HUES48 (cell line): ENCODE measurements around the gene MATCAP1.
A peak's percentile ranks its signal among the peaks of the same experiment; 100 is the strongest.

Experiments used
- H3K27ac ChIP-seq: one replicate; pipeline ENCODE4 v1.7.0; 2013; ENCODE audit warnings: low read depth, low read length, inconsistent platforms
- H3K27me3 ChIP-seq: 2 replicates; pipeline ENCODE4 v1.6.1; 2013; ENCODE audit warnings: mild to moderate bottlenecking, low read length; ENCODE audit not compliant: control insufficient read depth, insufficient read depth
- H3K36me3 ChIP-seq: 2 replicates; pipeline ENCODE4 v1.6.1; 2013; ENCODE audit warnings: low read length; ENCODE audit not compliant: control insufficient read depth, insufficient read depth
- H3K4me1 ChIP-seq: 2 replicates; pipeline ENCODE4 v1.6.1; 2013; ENCODE audit warnings: mild to moderate bottlenecking, low read length; ENCODE audit not compliant: control insufficient read depth, insufficient read depth
- H3K4me3 ChIP-seq: 2 replicates; pipeline ENCODE4 v1.5.1; 2013; ENCODE audit warnings: mild to moderate bottlenecking, low read depth, low read length
- H3K9ac ChIP-seq: 2 replicates; pipeline ENCODE4 v1.6.1; 2013; ENCODE audit warnings: mild to moderate bottlenecking, low read depth, low read length, moderate library complexity
- H3K9me3 ChIP-seq: 2 replicates; pipeline ENCODE4 v1.6.1; 2013; ENCODE audit warnings: low read length; ENCODE audit not compliant: control insufficient read depth, insufficient read depth

The MATCAP1 gene

GRCh38 chr16:67188798-67189197 lies 5.0 kb upstream of the MATCAP1 start:
- H3K27me3 ChIP-seq: peaks cover 28% of the 10 kb centered on the region
- H3K27ac ChIP-seq: no peak overlapping the region
- H3K4me3 ChIP-seq: no peak overlapping the region
- H3K36me3 ChIP-seq: peaks cover 8% of the 10 kb centered on the region; the same call in 1 of the 2 replicates
- H3K4me1 ChIP-seq: 0 out of 2 replicates have a peak, but pooled peaks cover 11% of the 10 kb centered on the region
- no peak overlapping the region for H3K9ac ChIP-seq
- H3K9me3 ChIP-seq: no peaks in the 10 kb centered on the region

DNA sequence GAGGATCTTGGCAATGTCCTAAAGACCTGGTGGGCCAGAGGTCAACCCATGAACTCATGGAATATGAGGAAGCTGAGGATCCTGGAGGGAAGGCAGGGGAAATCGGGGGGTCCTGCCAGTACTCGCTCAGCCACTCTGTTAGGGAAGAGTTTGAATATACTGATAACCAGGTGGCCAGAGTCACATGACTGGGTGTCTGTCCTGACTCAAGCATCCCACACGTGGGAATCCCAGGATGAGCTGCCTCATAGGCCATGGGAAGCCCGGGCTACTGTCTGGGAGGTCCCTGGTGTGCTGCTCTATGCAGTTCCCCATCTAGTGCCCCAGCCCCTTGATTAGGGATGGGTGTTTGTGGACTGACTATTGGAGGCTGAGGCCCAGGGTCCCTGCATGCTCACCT lies 4.6 kb upstream of the MATCAP1 start:
- Histone ChIP-seq H3K4me3 (no peak overlapping the region), H3K9ac (no peak overlapping the region), H3K27me3 (peaks cover 28% of the 10 kb centered on the region), H3K27ac (no peak overlapping the region), H3K36me3 (peaks cover 4% of the 10 kb centered on the region; the same call in 1 of the 2 replicates), H3K9me3 (no peaks in the 10 kb centered on the region), H3K4me1 (0 out of 2 replicates have a peak, but pooled peaks cover 11% of the 10 kb centered on the region)

DNA sequence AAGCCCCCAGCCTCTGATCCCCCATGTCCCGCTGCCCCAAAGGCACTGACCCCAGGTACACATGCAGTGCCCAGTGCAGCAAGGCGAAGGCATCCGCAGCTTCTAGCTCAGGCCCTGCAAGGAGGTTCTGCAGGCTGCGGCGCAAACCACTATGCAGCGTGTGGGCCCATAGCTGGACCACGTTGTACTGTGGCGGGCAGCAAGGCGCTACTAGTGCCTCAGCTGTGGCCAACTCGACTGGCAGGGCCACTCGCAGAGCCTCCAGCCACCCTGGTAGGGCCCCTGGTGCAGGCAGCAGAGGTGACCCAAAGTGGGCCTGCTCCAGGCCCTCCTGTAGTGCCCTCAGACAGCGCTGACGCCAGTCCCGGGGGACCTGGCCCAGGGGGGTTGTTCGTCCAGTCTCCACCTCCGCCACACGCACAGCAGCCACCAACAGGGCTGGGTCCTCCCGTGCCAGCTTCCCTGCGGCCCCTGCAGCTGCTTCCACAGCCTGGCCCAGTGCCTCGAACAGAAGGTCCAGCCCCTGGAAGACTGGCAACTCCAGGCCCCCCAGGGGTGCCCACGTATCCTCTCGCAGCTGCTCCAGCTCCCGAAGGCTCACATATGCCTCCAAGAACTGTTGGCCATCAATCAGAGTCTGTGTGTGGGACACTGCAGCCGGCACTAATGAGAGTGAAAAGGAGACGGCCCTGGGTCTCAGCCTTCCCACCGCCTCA lies 3.6 kb upstream of the MATCAP1 start:
- Histone ChIP-seq H3K9me3 (no peaks in the 10 kb centered on the region), H3K4me3 (no peak overlapping the region), H3K9ac (no peak overlapping the region), H3K27ac (no peak overlapping the region), H3K27me3 (peaks cover 28% of the 10 kb centered on the region), H3K4me1 (0 out of 2 replicates have a peak, but pooled peaks cover 4% of the 10 kb centered on the region), H3K36me3 (no peaks in the 10 kb centered on the region)

DNA sequence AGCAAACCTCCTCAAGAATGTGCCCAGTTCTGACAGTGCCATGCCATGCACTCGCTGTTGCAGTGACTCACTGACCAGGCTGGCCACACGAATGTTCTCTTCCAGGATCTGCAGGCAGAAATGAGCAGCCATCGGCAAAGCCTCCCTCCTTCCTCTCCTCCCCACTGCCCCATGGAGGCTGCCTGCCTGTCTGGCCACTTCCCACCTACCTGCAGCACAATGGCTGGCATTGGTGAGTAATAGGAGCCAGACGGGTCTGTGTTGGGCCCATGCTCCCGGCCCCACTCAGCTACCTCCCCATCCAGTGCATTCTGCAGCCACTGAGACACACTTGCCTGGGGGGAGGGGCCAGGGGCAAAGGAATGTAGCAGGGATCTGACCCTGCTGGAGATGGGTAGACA lies 2.8 kb upstream of the MATCAP1 start:
- Histone ChIP-seq H3K4me1 (0 out of 2 replicates have a peak, but pooled peaks cover 4% of the 10 kb centered on the region), H3K27ac (no peak overlapping the region), H3K36me3 (no peaks in the 10 kb centered on the region), H3K9me3 (no peaks in the 10 kb centered on the region), H3K9ac (no peak overlapping the region), H3K4me3 (no peak overlapping the region), H3K27me3 (peaks cover 28% of the 10 kb centered on the region)

- Histone ChIP-seq H3K9ac (no peak overlapping the region), H3K9me3 (no peaks in the 10 kb centered on the region), H3K4me1 (0 out of 2 replicates have a peak, but pooled peaks cover 4% of the 10 kb centered on the region), H3K4me3 (no peak overlapping the region), H3K27me3 (peaks cover 28% of the 10 kb centered on the region), H3K27ac (no peak overlapping the region), H3K36me3 (no peaks in the 10 kb centered on the region)
These were observed 1.9 kb upstream of the MATCAP1 start for GRCh38 chr16:67185651-67186134.

DNA sequence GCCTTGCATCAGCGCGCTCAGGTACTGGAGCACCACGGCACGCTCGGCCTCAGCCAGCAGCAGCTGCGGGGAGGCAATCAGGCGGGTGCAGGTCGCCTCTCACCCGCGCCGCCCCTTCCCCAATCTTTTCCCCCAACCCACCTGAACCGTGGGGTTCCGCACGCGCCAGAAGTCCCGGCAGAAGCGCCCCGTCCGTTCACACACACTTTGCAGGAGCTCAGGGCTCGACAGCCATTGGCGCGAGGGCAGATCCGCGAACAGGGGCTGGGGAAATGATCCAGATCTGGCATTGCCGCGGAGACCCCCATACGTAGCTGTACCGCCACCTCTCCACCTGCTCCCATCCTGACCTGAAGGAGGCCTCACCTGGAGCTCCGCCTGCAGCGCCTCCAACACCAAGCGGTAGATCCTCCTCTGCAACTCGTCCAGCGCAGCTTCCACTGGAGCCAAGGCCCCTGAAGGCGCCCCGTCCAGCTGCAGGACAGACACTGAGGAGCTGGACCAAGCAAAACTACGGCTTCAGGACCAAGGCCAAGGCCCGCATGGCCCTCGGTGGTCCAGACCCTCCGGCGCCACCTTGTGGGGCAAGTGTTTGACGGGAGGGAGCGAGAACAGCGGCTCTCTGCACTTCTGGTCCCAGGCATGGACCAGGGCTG lies 1.4 kb upstream of the MATCAP1 start:
- H3K4me3 ChIP-seq: peak overlapping the region; percentile 96; the same call in 1 of the 2 replicates
- no peaks in the 10 kb centered on the region for H3K36me3 ChIP-seq
- H3K9me3 ChIP-seq: no peaks in the 10 kb centered on the region
- 0 out of 2 replicates have a peak, but pooled peaks cover 4% of the 10 kb centered on the region for H3K4me1 ChIP-seq
- H3K27ac ChIP-seq: no peak overlapping the region
- peaks cover 28% of the 10 kb centered on the region for H3K27me3 ChIP-seq
- H3K9ac ChIP-seq: no peak overlapping the region

DNA sequence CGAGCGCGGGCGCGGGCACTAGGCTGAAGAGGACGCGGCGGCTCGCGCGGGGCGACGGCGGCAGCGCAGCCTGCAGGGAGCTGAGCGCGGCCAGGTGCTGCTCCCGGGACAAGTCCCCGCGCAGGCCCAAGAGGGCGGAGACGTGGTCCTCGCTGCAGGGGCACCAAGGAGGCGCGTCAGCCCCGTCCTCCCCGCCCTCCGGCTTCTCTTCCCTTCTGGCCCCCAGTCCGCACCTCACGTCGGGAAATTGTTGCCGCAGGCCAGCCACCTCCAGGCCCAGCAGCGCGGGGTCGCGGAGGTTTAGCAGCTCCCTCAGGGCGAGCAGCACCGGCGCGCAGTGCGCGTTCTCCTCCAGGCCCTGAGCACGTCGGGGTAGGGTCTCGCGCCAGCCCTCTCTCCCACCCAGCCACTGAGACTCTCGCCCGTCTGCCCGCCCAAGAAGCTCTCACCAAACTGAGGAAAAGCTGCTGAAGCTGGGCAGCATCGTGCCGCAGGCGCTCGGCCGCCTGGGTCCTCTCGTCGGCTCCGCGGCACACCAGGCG lies 761 bp upstream of the MATCAP1 start:
- Histone ChIP-seq H3K36me3 (no peaks in the 10 kb centered on the region), H3K9me3 (no peaks in the 10 kb centered on the region), H3K27me3 (peaks cover 28% of the 10 kb centered on the region), H3K27ac (no peak overlapping the region), H3K9ac (no peak overlapping the region), H3K4me3 (peak overlapping the region; percentile 96), H3K4me1 (0 out of 2 replicates have a peak, but pooled peaks cover 4% of the 10 kb centered on the region)

GRCh38 chr16:67183284-67183626 lies 508 bp downstream of the MATCAP1 start:
- H3K27me3 ChIP-seq: peaks cover 28% of the 10 kb centered on the region
- H3K9me3 ChIP-seq: no peaks in the 10 kb centered on the region
- 0 out of 2 replicates have a peak, but pooled peaks cover 4% of the 10 kb centered on the region for H3K4me1 ChIP-seq
- no peak overlapping the region for H3K9ac ChIP-seq
- peak overlapping the region; percentile 98 for H3K27ac ChIP-seq
- peak overlapping the region; percentile 96 for H3K4me3 ChIP-seq
- H3K36me3 ChIP-seq: no peaks in the 10 kb centered on the region

DNA sequence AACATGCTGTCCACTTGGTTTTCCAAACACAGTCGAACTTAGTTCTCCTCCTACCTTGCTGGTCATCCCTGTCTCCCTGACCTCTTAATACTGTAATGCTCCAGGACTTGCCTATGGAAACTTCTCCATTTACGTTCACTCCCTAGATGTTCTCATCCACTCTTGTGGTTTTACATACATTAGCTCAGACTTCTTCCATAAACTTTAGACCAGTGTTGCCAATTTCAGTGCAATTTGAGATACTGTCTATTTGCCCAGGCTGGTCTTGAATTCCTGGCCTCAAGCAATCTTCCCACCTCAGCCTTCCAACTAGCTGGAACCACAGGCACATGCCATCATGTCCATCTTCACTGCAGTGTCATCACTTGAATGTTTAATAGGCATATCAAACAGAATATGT lies 1.5 kb downstream of the MATCAP1 start:
- Histone ChIP-seq H3K9me3 (no peaks in the 10 kb centered on the region), H3K9ac (no peak overlapping the region), H3K27ac (no peak overlapping the region), H3K36me3 (no peaks in the 10 kb centered on the region), H3K4me3 (no peak overlapping the region), H3K27me3 (peaks cover 34% of the 10 kb centered on the region), H3K4me1 (0 out of 2 replicates have a peak, but pooled peaks cover 8% of the 10 kb centered on the region)

- peaks cover 37% of the 10 kb centered on the region for H3K27me3 ChIP-seq
- H3K4me1 ChIP-seq: 0 out of 2 replicates have a peak, but pooled peaks cover 8% of the 10 kb centered on the region
- no peaks in the 10 kb centered on the region for H3K9me3 ChIP-seq
- H3K9ac ChIP-seq: no peak overlapping the region
- H3K4me3 ChIP-seq: no peak overlapping the region
- no peak overlapping the region for H3K27ac ChIP-seq
- H3K36me3 ChIP-seq: no peaks in the 10 kb centered on the region
These were observed 2.4 kb downstream of the MATCAP1 start for GRCh38 chr16:67181346-67181745.

DNA sequence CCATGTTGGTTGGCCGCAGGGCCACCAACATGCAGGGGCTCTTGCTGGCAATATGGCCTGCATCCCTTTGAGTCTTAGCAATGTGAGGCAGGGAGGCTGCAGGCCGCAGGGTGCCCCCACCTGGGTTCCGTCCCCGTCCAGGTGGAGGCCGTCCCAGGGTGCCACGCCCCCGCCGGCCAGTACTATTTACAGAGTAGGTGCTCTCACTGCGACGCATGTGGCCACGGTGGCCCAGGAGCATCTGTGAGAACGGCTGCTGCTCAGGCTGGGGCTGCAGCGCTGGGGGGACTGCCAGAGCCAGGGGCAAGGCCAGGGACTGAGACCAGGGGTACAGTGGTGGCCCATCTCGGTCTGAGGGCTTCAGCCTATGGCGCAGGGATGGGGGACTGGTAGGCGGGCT lies 3.6 kb downstream of the MATCAP1 start:
- H3K4me1 ChIP-seq: 0 out of 2 replicates have a peak, but pooled peaks cover 8% of the 10 kb centered on the region
- no peak overlapping the region for H3K27ac ChIP-seq
- no peaks in the 10 kb centered on the region for H3K9me3 ChIP-seq
- H3K4me3 ChIP-seq: no peak overlapping the region
- no peak overlapping the region for H3K9ac ChIP-seq
- H3K27me3 ChIP-seq: peaks cover 39% of the 10 kb centered on the region
- no peaks in the 10 kb centered on the region for H3K36me3 ChIP-seq
